Neural progenitor cell (in vitro differentiated cells): Measurements from ENCODE around the gene SP140L. TPM values are rescaled to one million over a fixed set of nuclear protein-coding genes. Genes with fewer than 3 reads are reported as not detected.
"Not testable (repeated sequence)": the region's sequence is repeated elsewhere in the genome, so short reads cannot be mapped to it uniquely, and the experiment has no call there.

Source experiments
- DNase-seq: peaks from one replicate; pipeline ENCODE4 v3.0.0-alpha.2; 2016; ENCODE audit warnings: low spot score
- H2AFZ ChIP-seq: fragments of 200-600 bp; sonication (generic); replicated peaks from 2 replicates; pipeline ENCODE4 v1.6.1; 2016; ENCODE audit warnings: antibody characterized with exemption
- H3F3A ChIP-seq: fragments of 200-600 bp; sonication (generic); 2 replicates; pipeline ENCODE4 v1.6.1; 2016; ENCODE audit warnings: antibody characterized with exemption, low read depth
- H3K27ac ChIP-seq: fragments of 200-600 bp; sonication (generic); 2 replicates; pipeline ENCODE4 v1.5.1; 2016; ENCODE audit warnings: mild to moderate bottlenecking
- H3K27me3 ChIP-seq: fragments of 200-600 bp; sonication (generic); 2 replicates; pipeline ENCODE4 v1.6.1; 2016; ENCODE audit warnings: mild to moderate bottlenecking, moderate library complexity
- H3K36me3 ChIP-seq: fragments of 200-600 bp; sonication (generic); 2 replicates; pipeline ENCODE4 v1.5.1; 2016
- H3K4me1 ChIP-seq: fragments of 200-600 bp; sonication (generic); 2 replicates; pipeline ENCODE4 v1.6.1; 2016; ENCODE audit warnings: mixed run types
- H3K4me2 ChIP-seq: fragments of 200-600 bp; sonication (generic); 2 replicates; pipeline ENCODE4 v1.6.1; 2016
- H3K4me3 ChIP-seq: fragments of 200-600 bp; sonication (generic); 2 replicates; pipeline ENCODE4 v1.5.1; 2016
- H3K79me2 ChIP-seq: fragments of 200-600 bp; sonication (generic); 2 replicates; pipeline ENCODE4 v1.6.1; 2016; ENCODE audit warnings: low read depth
- H3K9ac ChIP-seq: fragments of 200-600 bp; sonication (generic); 2 replicates; pipeline ENCODE4 v1.6.1; 2016
- H3K9me3 ChIP-seq: fragments of 200-600 bp; sonication (generic); 2 replicates; pipeline ENCODE4 v1.5.1; 2016; ENCODE audit warnings: low read depth
- H4K20me1 ChIP-seq: fragments of 200-600 bp; sonication (generic); 2 replicates; pipeline ENCODE4 v1.6.1; 2016; ENCODE audit warnings: low read depth
- H3K27ac Mint-ChIP-seq: 3 replicates; pipeline ENCODE4 v1.8.0; 2021; ENCODE audit warnings: mixed read lengths
- H3K27me3 Mint-ChIP-seq: 2 replicates; pipeline ENCODE4 v1.8.0; 2022; ENCODE audit warnings: low read depth, mild to moderate bottlenecking, inconsistent platforms, moderate library complexity, mixed read lengths; ENCODE audit not compliant: insufficient read depth
- H3K36me3 Mint-ChIP-seq: 3 replicates; pipeline ENCODE4 v1.8.0; 2021; ENCODE audit warnings: mixed read lengths
- H3K4me1 Mint-ChIP-seq: 3 replicates; pipeline ENCODE4 v1.8.0; 2021; ENCODE audit warnings: mixed read lengths
- H3K4me3 Mint-ChIP-seq: 3 replicates; pipeline ENCODE4 v1.8.0; 2021; ENCODE audit warnings: mild to moderate bottlenecking, moderate library complexity, mixed read lengths
- H3K9me3 Mint-ChIP-seq: 3 replicates; pipeline ENCODE4 v1.8.0; 2020; ENCODE audit warnings: mixed read lengths
- CTCF ChIP-seq: fragments of 200-600 bp; sonication (generic); IDR thresholded peaks from 2 replicates; pipeline ENCODE4 v1.5.1; 2017; ENCODE audit warnings: antibody characterized with exemption, mild to moderate bottlenecking
- EZH2 ChIP-seq: fragments of 200-600 bp; sonication (generic); IDR thresholded peaks from 2 replicates; pipeline ENCODE4 v1.6.1; 2017; ENCODE audit warnings: antibody characterized with exemption, mild to moderate bottlenecking, moderate library complexity
- EZH2phosphoT487 ChIP-seq: fragments of 200-600 bp; sonication (generic); IDR thresholded peaks from 2 replicates; pipeline ENCODE4 v1.6.1; 2017; ENCODE audit warnings: antibody characterized with exemption
- total RNA-seq: library from RNA; depleted of rRNA; stranded (reverse); fragments of >200 nt; gene quantifications from 2 replicates; pipeline ENCODE4 v1.2.3, GENCODE V29; 2015; ENCODE audit warnings: low replicate concordance

Gene SP140L
- total RNA-seq, 1 donor from 2014 or later, result 2.0 TPM

- Mint-ChIP-seq H3K4me3 (no peak overlapping the region), H3K27ac (no peak overlapping the region)
- TF ChIP-seq CTCF (no peak), EZH2phosphoT487 (no peak), EZH2 (no peak)
Measured at GRCh38 chr2:230384986-230385385, 58.0 kb downstream of the SP140L start.

GRCh38 chr2:230394301-230394700 is 67.3 kb downstream of the SP140L start:
- H3K4me2 ChIP-seq, result no peak overlapping the region
- peaks cover 6% of the 10 kb centered on the region for H3K4me1 ChIP-seq
- no peak overlapping the region for H3K9ac ChIP-seq
- H3K4me3 ChIP-seq, result no peak overlapping the region
- no peak overlapping the region for H3K4me3 Mint-ChIP-seq
- H3K27me3 Mint-ChIP-seq, result peaks cover 5% of the 10 kb centered on the region
- no peaks in the 10 kb centered on the region for H3K36me3 Mint-ChIP-seq
- no peaks in the 10 kb centered on the region for H3K36me3 ChIP-seq
- H2AFZ ChIP-seq, result no peak overlapping the region
- H3K27me3 ChIP-seq, result no peaks in the 10 kb centered on the region
- no peak for DNase-seq
- H4K20me1 ChIP-seq, result no peaks in the 10 kb centered on the region
- no peak overlapping the region for H3K27ac Mint-ChIP-seq
- no peaks in the 10 kb centered on the region for H3F3A ChIP-seq
- H3K9me3 Mint-ChIP-seq, result no peaks in the 10 kb centered on the region
- H3K4me1 Mint-ChIP-seq, result no peaks in the 10 kb centered on the region
- no peak for TF ChIP-seq EZH2phosphoT487
- no peak for TF ChIP-seq EZH2
- TF ChIP-seq CTCF, result no peak
- no peaks in the 10 kb centered on the region for H3K79me2 ChIP-seq
- H3K9me3 ChIP-seq, result no peaks in the 10 kb centered on the region
- H3K27ac ChIP-seq, result no peak overlapping the region

More at GRCh38 chr2:230384986-230385385, 58.0 kb downstream of the SP140L start:
- H3K27ac ChIP-seq, result no peak overlapping the region
- H3K4me1 Mint-ChIP-seq, result no peaks in the 10 kb centered on the region
- no peaks in the 10 kb centered on the region for H4K20me1 ChIP-seq
- no peak overlapping the region for H2AFZ ChIP-seq
- no peaks in the 10 kb centered on the region for H3K36me3 ChIP-seq
- H3F3A ChIP-seq, result no peaks in the 10 kb centered on the region
- H3K79me2 ChIP-seq, result no peaks in the 10 kb centered on the region
- H3K4me2 ChIP-seq, result no peak overlapping the region
- no peak overlapping the region for H3K9ac ChIP-seq
- H3K9me3 ChIP-seq, result no peaks in the 10 kb centered on the region
- H3K9me3 Mint-ChIP-seq, result no peaks in the 10 kb centered on the region
- H3K27me3 ChIP-seq, result no peaks in the 10 kb centered on the region
- H3K36me3 Mint-ChIP-seq, result no peaks in the 10 kb centered on the region
- H3K4me3 ChIP-seq, result no peak overlapping the region
- no peaks in the 10 kb centered on the region for H3K27me3 Mint-ChIP-seq
- DNase-seq, result no peak
- peaks cover 7% of the 10 kb centered on the region for H3K4me1 ChIP-seq

- not testable (repeated sequence) for H3K4me1 Mint-ChIP-seq, H3K4me2 ChIP-seq
Measured at GRCh38 chr2:230398698-230399097, 71.7 kb downstream of the SP140L start.

GRCh38 chr2:230400041-230400440 is 73.0 kb downstream of the SP140L start:
- no peak for DNase-seq
- no peak for TF ChIP-seq CTCF
- Histone ChIP-seq H2AFZ (no peak overlapping the region), H3K9ac (no peak overlapping the region), H3K4me1 (no peaks in the 10 kb centered on the region), H3K4me3 (no peak overlapping the region), H3K79me2 (no peaks in the 10 kb centered on the region), H3K4me2 (no peak overlapping the region), H3K27ac (no peak overlapping the region), H3F3A (no peaks in the 10 kb centered on the region), H3K36me3 (no peaks in the 10 kb centered on the region), H3K27me3 (no peaks in the 10 kb centered on the region), H4K20me1 (no peaks in the 10 kb centered on the region), H3K9me3 (no peaks in the 10 kb centered on the region)
- no peaks in the 10 kb centered on the region for H3K9me3 Mint-ChIP-seq
- no peaks in the 10 kb centered on the region for H3K4me1 Mint-ChIP-seq
- H3K27me3 Mint-ChIP-seq, result peaks cover 5% of the 10 kb centered on the region
- H3K36me3 Mint-ChIP-seq, result no peaks in the 10 kb centered on the region
- H3K27ac Mint-ChIP-seq, result no peak overlapping the region
- no peak overlapping the region for H3K4me3 Mint-ChIP-seq

More at GRCh38 chr2:230398698-230399097, 71.7 kb downstream of the SP140L start:
- H3K27ac Mint-ChIP-seq, H3K4me1 ChIP-seq, H3K27me3 ChIP-seq, H3K36me3 Mint-ChIP-seq, H3K4me3 Mint-ChIP-seq, H3K27ac ChIP-seq, H2AFZ ChIP-seq, H3K9ac ChIP-seq, H3F3A ChIP-seq, H4K20me1 ChIP-seq, H3K9me3 Mint-ChIP-seq, H3K36me3 ChIP-seq, H3K27me3 Mint-ChIP-seq, H3K4me3 ChIP-seq, H3K79me2 ChIP-seq, H3K9me3 ChIP-seq, DNase-seq: not testable (repeated sequence)
